Naive B cell (primary cell): Measurements from ENCODE around the gene OTUD1. TPM values are rescaled to one million over a fixed set of nuclear protein-coding genes. Genes with fewer than 3 reads are reported as not detected.

ENCODE experiments used
- ATAC-seq, 2 donors: fragments of 150-1000 bp; cut with Tn5 transposase; 2 replicates each; pipeline ENCODE4 v1.10.0; 2021; ENCODE audit warnings: low read depth in 2 of 2, mild to moderate bottlenecking in 2 of 2, moderate library complexity in 2 of 2
- DNase-seq: peaks from one replicate; pipeline ENCODE4 v3.0.0; 2022
- H3K27ac Mint-ChIP-seq, 6 donors: one replicate each; pipeline ENCODE4 v1.8.0; 2020 to 2022; ENCODE audit warnings: mild to moderate bottlenecking in 6 of 6, mixed read lengths in 6 of 6, moderate library complexity in 5 of 6, inconsistent platforms in 2 of 6
- H3K27me3 Mint-ChIP-seq, 3 donors: one replicate each; pipeline ENCODE4 v1.8.0; 2021 to 2022; ENCODE audit warnings: mixed read lengths in 3 of 3, mild to moderate bottlenecking in 1 of 3
- H3K36me3 Mint-ChIP-seq, 2 donors: one replicate each; pipeline ENCODE4 v1.8.0; 2020 to 2022; ENCODE audit warnings: mixed read lengths in 2 of 2, inconsistent platforms in 1 of 2, mild to moderate bottlenecking in 1 of 2
- H3K4me1 Mint-ChIP-seq, 3 donors: one replicate each; pipeline ENCODE4 v1.8.0; 2020 to 2022; ENCODE audit warnings: mixed read lengths in 3 of 3, inconsistent platforms in 1 of 3, mild to moderate bottlenecking in 1 of 3, moderate library complexity in 1 of 3
- H3K4me3 Mint-ChIP-seq, 8 donors: one replicate each; pipeline ENCODE4 v1.8.0; 2020 to 2022; ENCODE audit warnings: mild to moderate bottlenecking in 8 of 8, mixed read lengths in 8 of 8, moderate library complexity in 8 of 8, inconsistent platforms in 2 of 8
- H3K9me3 Mint-ChIP-seq, 7 donors: one replicate each; pipeline ENCODE4 v1.8.0; 2020 to 2022; ENCODE audit warnings: mixed read lengths in 7 of 7, mild to moderate bottlenecking in 5 of 7, inconsistent platforms in 2 of 7, moderate library complexity in 1 of 7
- polyA plus RNA-seq, 6 donors: library from polyadenylated mRNA; unstranded; fragments of 300-500 nt; fragmentation: Illumina TruSeq; gene quantifications; one replicate each; pipeline ENCODE4 v1.2.3, GENCODE V29; 2021; ENCODE audit warnings: low read depth in 6 of 6

OTUD1 gene
- polyA plus RNA-seq, 6 donors from 2014 or later: 31.7 to 82.8 (median 59.0) TPM

GRCh38 chr10:23457632-23458417 lies 18.9 kb downstream of the OTUD1 start:
- ATAC-seq (peak; percentile 79 to 84), DNase-seq (no peak)
- H3K36me3 Mint-ChIP-seq: no peaks in the 10 kb centered on the region
- H3K9me3 Mint-ChIP-seq: peaks cover 0 to 3% (median 0%) of the 10 kb centered on the region in 7 donors
- no peaks in the 10 kb centered on the region for H3K27me3 Mint-ChIP-seq
- H3K27ac Mint-ChIP-seq: peak overlapping the region; percentile 31 to 97 (median 86)
- H3K4me1 Mint-ChIP-seq: peaks cover 44 to 69% (median 53%) of the 10 kb centered on the region in 3 donors
- peak overlapping the region in 7 of 8 donors; percentile 36 to 89 (median 71) for H3K4me3 Mint-ChIP-seq

GRCh38 chr10:23459308-23459939 lies 20.5 kb downstream of the OTUD1 start:
- peak; percentile 25 to 56 for ATAC-seq
- no peak for DNase-seq
- H3K27ac Mint-ChIP-seq: peak overlapping the region; percentile 6 to 85 (median 58)

GRCh38 chr10:23461557-23461956 lies 22.7 kb downstream of the OTUD1 start:
- no peak for ATAC-seq
- no peaks in the 10 kb centered on the region for H3K27me3 Mint-ChIP-seq
- H3K36me3 Mint-ChIP-seq: no peaks in the 10 kb centered on the region
- DNase-seq: no peak
- H3K27ac Mint-ChIP-seq: peak overlapping the region in 2 of 6 donors; percentile 44 to 50
- peaks cover 37 to 47% (median 45%) of the 10 kb centered on the region in 3 donors for H3K4me1 Mint-ChIP-seq
- no peak overlapping the region for H3K4me3 Mint-ChIP-seq
- peaks cover 0 to 3% (median 0%) of the 10 kb centered on the region in 7 donors for H3K9me3 Mint-ChIP-seq

More at GRCh38 chr10:23459308-23459939, 20.5 kb downstream of the OTUD1 start:
- Mint-ChIP-seq H3K36me3 (no peaks in the 10 kb centered on the region), H3K9me3 (peaks cover 0 to 3% (median 0%) of the 10 kb centered on the region in 7 donors), H3K4me1 (peaks cover 44 to 57% (median 53%) of the 10 kb centered on the region in 3 donors), H3K27me3 (no peaks in the 10 kb centered on the region), H3K4me3 (peak overlapping the region in 7 of 8 donors; percentile 6 to 64 (median 34))

- H3K4me3 Mint-ChIP-seq: peak overlapping the region in 1 of 8 donors; percentile 68
- no peak for DNase-seq
Measured at GRCh38 chr10:23467012-23467411, 28.1 kb downstream of the OTUD1 start.

GRCh38 chr10:23467548-23467947 lies 28.7 kb downstream of the OTUD1 start:
- Mint-ChIP-seq H3K4me1 (peaks cover 12 to 26% (median 19%) of the 10 kb centered on the region in 3 donors), H3K9me3 (no peaks in the 10 kb centered on the region), H3K27me3 (peaks cover 0 to 13% (median 7%) of the 10 kb centered on the region in 3 donors), H3K36me3 (no peaks in the 10 kb centered on the region), H3K4me3 (no peak overlapping the region), H3K27ac (no peak overlapping the region)
- DNase-seq: no peak
- ATAC-seq: no peak

More at GRCh38 chr10:23467012-23467411, 28.1 kb downstream of the OTUD1 start:
- H3K27me3 Mint-ChIP-seq: peaks cover 0 to 13% (median 6%) of the 10 kb centered on the region in 3 donors
- peak in 1 of 2 donors; percentile 35 for ATAC-seq
- no peaks in the 10 kb centered on the region for H3K36me3 Mint-ChIP-seq
- H3K27ac Mint-ChIP-seq: peak overlapping the region in 2 of 6 donors; percentile 17 to 49
- H3K9me3 Mint-ChIP-seq: no peaks in the 10 kb centered on the region
- peaks cover 15 to 29% (median 24%) of the 10 kb centered on the region in 3 donors for H3K4me1 Mint-ChIP-seq

- ATAC-seq: no peak
Measured at GRCh38 chr10:23469596-23470237, 30.8 kb downstream of the OTUD1 start.

GRCh38 chr10:23472181-23472580 lies 33.3 kb downstream of the OTUD1 start:
- H3K4me3 Mint-ChIP-seq: peak overlapping the region in 1 of 8 donors; percentile 6
- peaks cover 0 to 13% (median 7%) of the 10 kb centered on the region in 3 donors for H3K27me3 Mint-ChIP-seq
- peaks cover 15 to 40% (median 19%) of the 10 kb centered on the region in 3 donors for H3K4me1 Mint-ChIP-seq
- no peak overlapping the region for H3K27ac Mint-ChIP-seq
- no peaks in the 10 kb centered on the region for H3K36me3 Mint-ChIP-seq
- no peaks in the 10 kb centered on the region for H3K9me3 Mint-ChIP-seq
- no peak for DNase-seq
- no peak for ATAC-seq

More at GRCh38 chr10:23469596-23470237, 30.8 kb downstream of the OTUD1 start:
- no peak for DNase-seq
- H3K4me3 Mint-ChIP-seq: peak overlapping the region in 1 of 8 donors; percentile 54
- peaks cover 0 to 13% (median 7%) of the 10 kb centered on the region in 3 donors for H3K27me3 Mint-ChIP-seq
- peaks cover 12 to 35% (median 19%) of the 10 kb centered on the region in 3 donors for H3K4me1 Mint-ChIP-seq
- peak overlapping the region in 3 of 6 donors; percentile 2 to 65 (median 22) for H3K27ac Mint-ChIP-seq
- no peaks in the 10 kb centered on the region for H3K9me3 Mint-ChIP-seq
- H3K36me3 Mint-ChIP-seq: no peaks in the 10 kb centered on the region

GRCh38 chr10:23474081-23474480 lies 35.2 kb downstream of the OTUD1 start:
- H3K36me3 Mint-ChIP-seq: no peaks in the 10 kb centered on the region
- no peaks in the 10 kb centered on the region for H3K9me3 Mint-ChIP-seq
- peaks cover 0 to 13% (median 7%) of the 10 kb centered on the region in 3 donors for H3K27me3 Mint-ChIP-seq
- DNase-seq: no peak
- peaks cover 11 to 32% (median 15%) of the 10 kb centered on the region in 3 donors for H3K4me1 Mint-ChIP-seq
- peak overlapping the region in 1 of 6 donors; percentile 76 for H3K27ac Mint-ChIP-seq
- no peak for ATAC-seq
- H3K4me3 Mint-ChIP-seq: no peak overlapping the region

GRCh38 chr10:23474626-23475025 lies 35.8 kb downstream of the OTUD1 start:
- Mint-ChIP-seq H3K27me3 (peaks cover 0 to 11% (median 7%) of the 10 kb centered on the region in 3 donors), H3K4me1 (peaks cover 6 to 27% (median 14%) of the 10 kb centered on the region in 3 donors), H3K36me3 (no peaks in the 10 kb centered on the region), H3K9me3 (no peaks in the 10 kb centered on the region), H3K4me3 (peak overlapping the region in 1 of 8 donors; percentile 67), H3K27ac (peak overlapping the region in 1 of 6 donors; percentile 76)
- DNase-seq (no peak), ATAC-seq (no peak)

GRCh38 chr10:23478570-23478969 lies 39.7 kb downstream of the OTUD1 start:
- ATAC-seq (no peak), DNase-seq (no peak)
- Mint-ChIP-seq H3K4me1 (peaks cover 0 to 19% (median 9%) of the 10 kb centered on the region in 3 donors), H3K4me3 (no peak overlapping the region), H3K27ac (no peak overlapping the region), H3K36me3 (no peaks in the 10 kb centered on the region), H3K9me3 (peaks cover 0 to 2% (median 0%) of the 10 kb centered on the region in 7 donors), H3K27me3 (peaks cover 0 to 6% (median 0%) of the 10 kb centered on the region in 3 donors)

- H3K27me3 Mint-ChIP-seq: peaks cover 0 to 6% (median 0%) of the 10 kb centered on the region in 3 donors
- H3K4me3 Mint-ChIP-seq: no peak overlapping the region
- H3K4me1 Mint-ChIP-seq: peaks cover 0 to 8% (median 7%) of the 10 kb centered on the region in 3 donors
Measured at GRCh38 chr10:23479798-23480473, 41.1 kb downstream of the OTUD1 start.

GRCh38 chr10:23481363-23481961 lies 42.6 kb downstream of the OTUD1 start:
- Mint-ChIP-seq H3K27ac (no peak overlapping the region), H3K27me3 (peaks cover 0 to 6% (median 0%) of the 10 kb centered on the region in 3 donors), H3K4me1 (no peaks in the 10 kb centered on the region), H3K36me3 (no peaks in the 10 kb centered on the region), H3K4me3 (no peak overlapping the region), H3K9me3 (peaks cover 0 to 2% (median 0%) of the 10 kb centered on the region in 7 donors)
- no peak for ATAC-seq
- no peak for DNase-seq

More at GRCh38 chr10:23479798-23480473, 41.1 kb downstream of the OTUD1 start:
- Mint-ChIP-seq H3K36me3 (no peaks in the 10 kb centered on the region), H3K9me3 (peaks cover 0 to 2% (median 0%) of the 10 kb centered on the region in 7 donors), H3K27ac (peak overlapping the region in 1 of 6 donors; percentile 20)
- DNase-seq: no peak
- no peak for ATAC-seq
